Body of pancreas (tissue), 4 donors: Measurements from ENCODE around the gene NKIRAS2. TPM values are rescaled to one million over a fixed set of nuclear protein-coding genes. Genes with fewer than 3 reads are reported as not detected.
A peak's percentile ranks its signal among the peaks of the same experiment; 100 is the strongest.

ENCODE experiments used
- ATAC-seq: fragments of 150-250 bp; one replicate; pipeline ENCODE4 v1.9.1; 2016
- DNase-seq, 4 donors: peaks; one replicate each; pipeline ENCODE4 v3.0.0-alpha.2; 2019
- H3K27ac ChIP-seq, 4 donors: fragments of 200-600 bp; sonication (generic); 1 replicate in 3 of 4; 2 replicates in 1 of 4; pipeline versions ENCODE4 v1.5.1 to v1.6.1; 2016 to 2019; ENCODE audit warnings: mild to moderate bottlenecking in 1 of 4, mixed read lengths in 1 of 4, moderate library complexity in 1 of 4
- H3K27me3 ChIP-seq, 2 donors: fragments of 200-600 bp; sonication (generic); one replicate each; pipeline ENCODE4 v1.6.0; 2016; ENCODE audit warnings: mild to moderate bottlenecking in 1 of 2
- H3K36me3 ChIP-seq, 2 donors: fragments of 200-600 bp; sonication (generic); replicated peaks in 1 of 2; 2 replicates each; pipeline ENCODE4 v1.5.1; 2016; ENCODE audit warnings: low read depth in 2 of 2; ENCODE audit not compliant: insufficient read depth in 1 of 2
- H3K4me1 ChIP-seq: fragments of 200-600 bp; sonication (generic); one replicate; pipeline ENCODE4 v1.6.0; 2016
- H3K4me3 ChIP-seq, 2 donors: fragments of 200-600 bp; sonication (generic); 1 replicate in 1 of 2; 2 replicates in 1 of 2; pipeline ENCODE4 v1.5.1; 2016 to 2019
- H3K9me3 ChIP-seq, 3 donors: fragments of 200-600 bp; sonication (generic); 1 replicate in 2 of 3; 2 replicates in 1 of 3; pipeline ENCODE4 v1.5.1; 2016
- POLR2A ChIP-seq, 3 donors: fragments of 450-650 bp; IDR thresholded peaks; one replicate each; pipeline ENCODE4 v1.6.1; 2016; ENCODE audit warnings: antibody characterized with exemption in 3 of 3, mild to moderate bottlenecking in 2 of 3
- WGBS, 2 donors: methylation state at CpG; one replicate each; pipeline ENCODE4 v1.1.5; 2017; 5-methylcytosine and 5-hydroxymethylcytosine counted together
- intact Hi-C: fragments of 100-400 bp; cut with DNase I; formaldehyde crosslinking; loops from one replicate; pipeline ENCODE4 v1.15.1; 2023
- total RNA-seq, 2 donors: library from RNA; depleted of rRNA; stranded (reverse); fragments of >200 nt; gene quantifications; one replicate each; pipeline ENCODE4 v1.1.0, GENCODE V29; 2016
- TF ChIP-seq, protein P1 (sequence below), 7 experiments: fragments of 450-650 bp in 4 of 7; fragments of 200-600 bp in 3 of 7; sonication (generic) in 3 of 7; IDR thresholded peaks; one replicate each; pipeline ENCODE4 v1.5.1; 2016 to 2019; ENCODE audit warnings: antibody characterized with exemption in 7 of 7

The NKIRAS2 gene
- total RNA-seq, 2 donors from 2014 or later, result 17.1 to 19.2 TPM

DNA sequence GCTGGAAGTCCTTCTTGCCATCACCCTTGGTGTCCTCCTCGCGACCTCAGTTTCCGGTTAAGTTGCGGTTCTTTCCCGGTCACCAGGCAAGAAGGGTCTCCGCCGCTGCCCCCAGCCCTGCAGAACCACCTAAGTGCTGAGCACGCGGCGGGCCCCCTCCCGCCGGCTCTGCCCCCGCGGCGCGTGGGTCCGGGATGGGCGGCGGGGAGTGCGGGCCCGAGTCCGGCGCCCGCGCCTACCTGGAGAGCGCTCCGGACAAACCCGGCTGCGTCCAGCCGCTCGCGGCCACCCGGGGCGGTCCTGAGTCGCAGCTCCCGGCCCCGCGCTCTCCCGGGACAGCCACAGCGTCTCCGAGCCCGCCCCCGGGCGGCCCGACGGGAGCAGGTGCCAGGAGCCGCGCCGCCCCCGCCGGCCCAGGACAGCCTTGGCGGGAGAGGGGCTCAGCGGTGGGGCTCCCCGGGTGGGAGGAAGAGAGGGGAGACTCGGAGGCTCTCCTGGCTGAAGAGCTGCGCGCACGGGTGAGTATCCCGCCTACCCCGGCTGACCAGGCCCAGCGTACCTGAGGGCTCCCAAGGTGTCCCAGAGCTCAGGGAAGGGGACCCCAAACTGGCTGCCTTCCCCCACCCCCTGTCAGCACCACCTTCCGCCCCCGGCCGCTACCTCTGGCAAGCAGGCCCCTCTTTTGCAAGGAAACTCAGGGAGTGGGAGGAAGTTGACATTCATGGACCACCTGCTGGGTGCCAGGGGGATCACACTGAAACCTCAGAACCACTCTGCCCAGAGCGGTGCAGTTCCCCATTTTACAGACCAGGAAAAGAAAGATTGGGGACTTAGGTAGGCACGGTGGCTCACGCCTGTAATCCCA lies 52.7 kb downstream of the NKIRAS2 start:
- no peak overlapping the region for H3K4me3 ChIP-seq
- peaks cover 10% of the 10 kb centered on the region for H3K4me1 ChIP-seq
- intact Hi-C loops, result loop anchor here (5.0 kb wide), 1 partner anchor 40 kb away; the partner anchor contains the start of gene DHX58
- no peaks in the 10 kb centered on the region for H3K36me3 ChIP-seq
- H3K27ac ChIP-seq, result no peak overlapping the region
- 12 to 27% methylated on average over 10 to 60 of the region's 67 CpGs for WGBS, 2 donors
- H3K9me3 ChIP-seq, result no peaks in the 10 kb centered on the region
- peaks cover 0 to 13% of the 10 kb centered on the region in 2 donors for H3K27me3 ChIP-seq
- TF ChIP-seq, protein P1, sequence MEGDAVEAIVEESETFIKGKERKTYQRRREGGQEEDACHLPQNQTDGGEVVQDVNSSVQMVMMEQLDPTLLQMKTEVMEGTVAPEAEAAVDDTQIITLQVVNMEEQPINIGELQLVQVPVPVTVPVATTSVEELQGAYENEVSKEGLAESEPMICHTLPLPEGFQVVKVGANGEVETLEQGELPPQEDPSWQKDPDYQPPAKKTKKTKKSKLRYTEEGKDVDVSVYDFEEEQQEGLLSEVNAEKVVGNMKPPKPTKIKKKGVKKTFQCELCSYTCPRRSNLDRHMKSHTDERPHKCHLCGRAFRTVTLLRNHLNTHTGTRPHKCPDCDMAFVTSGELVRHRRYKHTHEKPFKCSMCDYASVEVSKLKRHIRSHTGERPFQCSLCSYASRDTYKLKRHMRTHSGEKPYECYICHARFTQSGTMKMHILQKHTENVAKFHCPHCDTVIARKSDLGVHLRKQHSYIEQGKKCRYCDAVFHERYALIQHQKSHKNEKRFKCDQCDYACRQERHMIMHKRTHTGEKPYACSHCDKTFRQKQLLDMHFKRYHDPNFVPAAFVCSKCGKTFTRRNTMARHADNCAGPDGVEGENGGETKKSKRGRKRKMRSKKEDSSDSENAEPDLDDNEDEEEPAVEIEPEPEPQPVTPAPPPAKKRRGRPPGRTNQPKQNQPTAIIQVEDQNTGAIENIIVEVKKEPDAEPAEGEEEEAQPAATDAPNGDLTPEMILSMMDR (IDR thresholded peaks at IDR 0.05), result peak in 2 of 7 experiments; percentile 32 to 44
- TF ChIP-seq POLR2A (IDR thresholded peaks at IDR 0.05), result no peak
- peak; percentile 53 for ATAC-seq
- DNase-seq, result peak; percentile 25 to 62 (median 38)

Other genes starting within 250 kb of the NKIRAS2 start
- gene JUP, start 233.4 kb upstream of the NKIRAS2 start, total RNA-seq, result 10 to 100 TPM; 67.9 to 85.4 TPM
- 10 to 100 TPM; 18.4 to 22.7 TPM for gene P3H4, start 208.1 kb upstream of the NKIRAS2 start, total RNA-seq
- 10 to 100 TPM; 22.3 to 33.6 TPM for gene FKBP10, start 207.1 kb upstream of the NKIRAS2 start, total RNA-seq
- 10 to 100 TPM; 43.1 to 46.5 TPM for gene NT5C3B, start 183.9 kb upstream of the NKIRAS2 start, total RNA-seq
- not detected for gene KLHL10, start 182.3 kb upstream of the NKIRAS2 start, total RNA-seq
- 10 to 100 TPM; 15.2 to 16.3 TPM for gene KLHL11, start 154.7 kb upstream of the NKIRAS2 start, total RNA-seq
- 10 to 100 TPM; 39.2 to 59.0 TPM for gene ACLY, start 101.1 kb upstream of the NKIRAS2 start, total RNA-seq
- gene ODAD4, start 89.5 kb upstream of the NKIRAS2 start, total RNA-seq, result under 1 TPM; 0.26 to 0.66 TPM
- 10 to 100 TPM; 36.3 to 70.2 TPM for gene CNP, start 53.3 kb upstream of the NKIRAS2 start, total RNA-seq
- 10 to 100 TPM; 32.4 to 43.5 TPM for gene DNAJC7, start 2.7 kb upstream of the NKIRAS2 start, total RNA-seq
- gene C17orf113, start 30.5 kb downstream of the NKIRAS2 start, total RNA-seq, result 1 to 10 TPM; 1.6 to 4.4 TPM
- gene ZNF385C, start 78.4 kb downstream of the NKIRAS2 start, total RNA-seq, result 1 to 10 TPM in 1 of 2 donors, not detected in 1; 1.3 TPM
- gene DHX58, start 92.6 kb downstream of the NKIRAS2 start, total RNA-seq, result 10 to 100 TPM in 1 of 2 donors, 1 to 10 TPM in 1; 5.7 to 19.1 TPM
- gene KAT2A, start 101.3 kb downstream of the NKIRAS2 start, total RNA-seq, result 10 to 100 TPM; 50.6 to 58.7 TPM
- gene HSPB9, start 102.7 kb downstream of the NKIRAS2 start, total RNA-seq, result 1 to 10 TPM in 1 of 2 donors, not detected in 1; 1.8 TPM
- gene RAB5C, start 134.9 kb downstream of the NKIRAS2 start, total RNA-seq, result 10 to 100 TPM; 21.1 to 37.1 TPM
- not detected for gene KCNH4, start 161.1 kb downstream of the NKIRAS2 start, total RNA-seq
- gene HCRT, start 165.4 kb downstream of the NKIRAS2 start, total RNA-seq, result not detected
- gene GHDC, start 174.4 kb downstream of the NKIRAS2 start, total RNA-seq, result 10 to 100 TPM; 35.8 to 42.2 TPM